H9 (cell line): Measurements from ENCODE around the gene FGF11. TPM values are rescaled to one million over a fixed set of nuclear protein-coding genes. Genes with fewer than 3 reads are reported as not detected.

Experiments
- DNase-seq: peaks from one replicate; pipeline ENCODE4 v3.0.0-alpha.2; 2017
- H2AFZ ChIP-seq: one replicate; pipeline ENCODE4 v1.6.1; 2013; ENCODE audit warnings: mild to moderate bottlenecking, low read length, control low read depth, moderate library complexity
- H2AK5ac ChIP-seq: 2 replicates; pipeline ENCODE4 v1.6.1; 2013; ENCODE audit warnings: low read length, control low read depth, mixed read lengths; ENCODE audit not compliant: insufficient read length
- H2BK120ac ChIP-seq: one replicate; pipeline ENCODE4 v1.6.1; 2013; ENCODE audit warnings: low read depth, mild to moderate bottlenecking, low read length, control low read depth, inconsistent platforms; ENCODE audit not compliant: poor library complexity, severe bottlenecking
- H2BK12ac ChIP-seq: 2 replicates; pipeline ENCODE4 v1.6.1; 2013; ENCODE audit warnings: low read length, control low read depth, mixed read lengths, low read depth; ENCODE audit not compliant: insufficient read length
- H2BK15ac ChIP-seq: 2 replicates; pipeline ENCODE4 v1.6.1; 2013; ENCODE audit warnings: low read depth, low read length, control low read depth
- H2BK20ac ChIP-seq: one replicate; pipeline ENCODE4 v1.6.1; 2013; ENCODE audit warnings: low read depth, mild to moderate bottlenecking, low read length, control low read depth, inconsistent platforms; ENCODE audit not compliant: poor library complexity, severe bottlenecking
- H2BK5ac ChIP-seq: 2 replicates; pipeline ENCODE4 v1.6.1; 2013; ENCODE audit warnings: low read length, control low read depth, mixed read lengths; ENCODE audit not compliant: insufficient read length
- H3K14ac ChIP-seq: 2 replicates; pipeline ENCODE4 v1.6.1; 2013; ENCODE audit warnings: low read length, control low read depth; ENCODE audit not compliant: insufficient read depth
- H3K18ac ChIP-seq: 2 replicates; pipeline ENCODE4 v1.6.1; 2013; ENCODE audit warnings: low read depth, mild to moderate bottlenecking, mixed read lengths, low read length, control low read depth; ENCODE audit not compliant: insufficient read length
- H3K23ac ChIP-seq: 2 replicates; pipeline ENCODE4 v1.6.1; 2013; ENCODE audit warnings: low read length, control low read depth, mixed read lengths, low read depth; ENCODE audit not compliant: insufficient read length
- H3K23me2 ChIP-seq: 2 replicates; pipeline ENCODE4 v1.6.1; 2013; ENCODE audit warnings: low read depth, mild to moderate bottlenecking, mixed read lengths, low read length, control low read depth; ENCODE audit not compliant: insufficient read length, poor library complexity, severe bottlenecking
- H3K27ac ChIP-seq: 2 replicates; pipeline ENCODE4 v1.5.1; 2013; ENCODE audit warnings: low read length, control low read depth, mixed read lengths, low read depth; ENCODE audit not compliant: insufficient read length
- H3K27me3 ChIP-seq: 2 replicates; pipeline ENCODE4 v1.6.1; 2013; ENCODE audit warnings: low read length, control low read depth, inconsistent platforms; ENCODE audit not compliant: insufficient read depth
- H3K4ac ChIP-seq: 2 replicates; pipeline ENCODE4 v1.6.1; 2013; ENCODE audit warnings: low read depth, mild to moderate bottlenecking, control low read depth, inconsistent platforms, low read length, moderate library complexity
- H3K4me1 ChIP-seq: 2 replicates; pipeline ENCODE4 v1.6.1; 2013; ENCODE audit warnings: low read length, control low read depth, inconsistent platforms; ENCODE audit not compliant: insufficient read depth
- H3K4me2 ChIP-seq: 2 replicates; pipeline ENCODE4 v1.6.1; 2013; ENCODE audit warnings: low read length, control low read depth, mixed read lengths; ENCODE audit not compliant: insufficient read length, insufficient read depth
- H3K56ac ChIP-seq: 2 replicates; pipeline ENCODE4 v1.6.1; 2013; ENCODE audit warnings: low read depth, mild to moderate bottlenecking, mixed read lengths, low read length, control low read depth; ENCODE audit not compliant: insufficient read length
- H3K79me1 ChIP-seq: 2 replicates; pipeline ENCODE4 v1.6.1; 2013; ENCODE audit warnings: low read depth, mild to moderate bottlenecking, moderate library complexity, low read length, control low read depth, inconsistent platforms; ENCODE audit not compliant: insufficient read depth, poor library complexity, severe bottlenecking
- H3K79me2 ChIP-seq: 2 replicates; pipeline ENCODE4 v1.6.1; 2013; ENCODE audit warnings: low read length, control low read depth, inconsistent platforms; ENCODE audit not compliant: insufficient read depth
- H3K9ac ChIP-seq: 2 replicates; pipeline ENCODE4 v1.6.1; 2013; ENCODE audit warnings: low read length, control low read depth, mixed read lengths; ENCODE audit not compliant: insufficient read length; ENCODE audit errors: extremely low read depth
- H3K9me3 ChIP-seq: one replicate; pipeline ENCODE4 v1.6.1; 2013; ENCODE audit warnings: low read depth, low read length, inconsistent platforms; ENCODE audit not compliant: control insufficient read depth
- H3T11ph ChIP-seq: one replicate; pipeline ENCODE4 v1.6.1; 2013; ENCODE audit warnings: mild to moderate bottlenecking, low read length, control low read depth, inconsistent platforms
- H4K20me1 ChIP-seq: one replicate; pipeline ENCODE4 v1.6.1; 2013; ENCODE audit not compliant: control insufficient read depth, insufficient read length, insufficient read depth
- H4K5ac ChIP-seq: 2 replicates; pipeline ENCODE4 v1.6.1; 2013; ENCODE audit warnings: low read depth, mild to moderate bottlenecking, mixed read lengths, low read length, control low read depth; ENCODE audit not compliant: insufficient read length
- H4K8ac ChIP-seq: replicated peaks from 2 replicates; pipeline ENCODE4 v1.6.1; 2013; ENCODE audit warnings: low read length, control low read depth, mixed read lengths, low read depth; ENCODE audit not compliant: insufficient read length
- H4K91ac ChIP-seq: 2 replicates; pipeline ENCODE4 v1.6.1; 2013; ENCODE audit warnings: low read depth, mild to moderate bottlenecking, moderate library complexity, mixed read lengths, low read length, control low read depth; ENCODE audit not compliant: insufficient read length
- H3K27ac Mint-ChIP-seq, 3 experiments: 2 replicates in 2 of 3; 3 replicates in 1 of 3; pipeline ENCODE4 v1.8.0; 2020 to 2021; ENCODE audit warnings: mixed read lengths in 3 of 3, mild to moderate bottlenecking in 1 of 3, moderate library complexity in 1 of 3
- H3K27me3 Mint-ChIP-seq: 2 replicates; pipeline ENCODE4 v1.8.0; 2021; ENCODE audit warnings: low read depth, mild to moderate bottlenecking, moderate library complexity, mixed read lengths
- H3K36me3 Mint-ChIP-seq, 3 experiments: 2 replicates in 2 of 3; 3 replicates in 1 of 3; pipeline ENCODE4 v1.8.0; 2020 to 2021; ENCODE audit warnings: low read depth in 3 of 3, mixed read lengths in 3 of 3; ENCODE audit not compliant: insufficient read depth in 1 of 3
- H3K4me1 Mint-ChIP-seq, 2 experiments: 2 replicates each; pipeline ENCODE4 v1.8.0; 2020; ENCODE audit warnings: mixed read lengths in 2 of 2
- H3K4me3 Mint-ChIP-seq, 2 experiments: 2 replicates in 1 of 2; 3 replicates in 1 of 2; pipeline ENCODE4 v1.8.0; 2020 to 2021; ENCODE audit warnings: mild to moderate bottlenecking in 2 of 2, mixed read lengths in 2 of 2, moderate library complexity in 1 of 2
- H3K9me3 Mint-ChIP-seq, 2 experiments: 2 replicates in 1 of 2; 3 replicates in 1 of 2; pipeline ENCODE4 v1.8.0; 2020; ENCODE audit warnings: mild to moderate bottlenecking in 2 of 2, mixed read lengths in 2 of 2, moderate library complexity in 1 of 2
- CTCF ChIP-seq: fragments of 200-600 bp; sonication (generic); conservative IDR thresholded peaks from 3 replicates; pipeline ENCODE4 v1.8.0; 2021; ENCODE audit warnings: antibody characterized with exemption, mild to moderate bottlenecking
- WGBS: extraction: QIAGEN DNeasy Blood & Tissue Kit; methylation state at CpG from one replicate; pipeline ENCODE4 v1.1.7; 2013; ENCODE audit warnings: missing lambda C conversion rate, low lambda C conversion rate, mixed read lengths; ENCODE audit not compliant: insufficient read length; ENCODE audit errors: extremely low coverage; 5-methylcytosine and 5-hydroxymethylcytosine counted together
- total RNA-seq: library from RNA; stranded (reverse); gene quantifications from 2 replicates; pipeline ENCODE4 v1.2.1, GENCODE V29; 2021

Gene FGF11
- total RNA-seq, 1 experiment from 2014 or later, result 15.2 TPM

DNA sequence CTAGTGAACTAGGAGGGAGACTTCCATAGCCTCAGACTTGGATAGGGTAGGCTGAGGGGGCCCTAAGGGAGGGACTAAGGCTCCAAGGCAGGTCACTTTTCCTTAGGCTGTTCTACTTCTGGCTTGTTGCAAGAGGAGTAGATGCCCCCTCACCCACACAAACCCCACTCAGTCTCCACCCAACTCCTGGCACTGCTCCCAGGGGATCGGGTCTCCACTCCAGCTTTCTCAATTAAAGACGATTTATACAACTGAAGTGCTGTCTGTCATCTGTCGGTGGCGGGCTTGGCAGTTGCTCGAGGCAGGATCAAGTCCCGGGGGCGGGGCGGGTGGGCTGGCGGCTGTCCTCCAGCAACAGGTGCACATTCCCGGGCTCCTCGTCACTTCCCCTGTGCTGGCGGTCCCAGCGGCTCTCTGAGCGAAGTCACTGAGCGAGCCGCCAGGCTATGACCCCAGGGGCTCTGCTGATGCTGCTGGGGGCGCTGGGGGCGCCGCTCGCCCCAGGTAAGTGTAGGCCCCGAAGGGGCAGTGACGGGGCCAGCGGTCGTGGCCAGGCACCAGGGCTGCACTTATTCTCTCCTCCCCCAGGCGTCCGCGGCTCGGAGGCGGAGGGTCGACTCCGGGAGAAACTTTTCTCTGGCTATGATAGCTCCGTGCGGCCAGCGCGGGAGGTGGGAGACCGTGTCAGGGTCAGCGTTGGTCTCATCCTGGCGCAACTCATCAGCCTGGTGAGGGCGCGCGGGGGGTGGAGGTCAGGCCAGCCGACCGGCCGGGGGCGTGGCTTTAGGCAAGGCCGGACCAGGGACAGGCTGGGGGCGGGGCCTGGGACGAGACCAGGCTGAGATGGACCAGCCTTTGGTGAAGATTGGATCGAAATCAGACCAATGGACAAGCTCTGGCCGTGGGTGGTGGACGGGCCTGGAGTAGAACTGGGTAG is 5.6 kb downstream of the FGF11 start, which contains the start of gene CHRNB1:
Gene CHRNB1 (plus strand): TSS at position 380 of the 937 bp plus-strand sequence. CDS start 67 bp downstream, at position 447.
- no peaks in the 10 kb centered on the region for H3K79me2 ChIP-seq
- H3K4me1 Mint-ChIP-seq, result peaks cover 30 to 46% of the 10 kb centered on the region in 2 experiments
- peak within 1 kb of the TSS; percentile 22 for H3K4me2 ChIP-seq
- peak within 1 kb of the TSS; percentile 97 to 99 (median 97) for H3K27ac Mint-ChIP-seq
- no peaks in the 10 kb centered on the region for H3K9me3 ChIP-seq
- no peak within 1 kb of the TSS for H2BK12ac ChIP-seq
- H3K27me3 Mint-ChIP-seq, result peaks cover 14% of the 10 kb centered on the region
- H2BK15ac ChIP-seq, result no peak within 1 kb of the TSS
- H3K27me3 ChIP-seq, result peaks cover 1% of the 10 kb centered on the region; the same call in 1 of the 2 replicates
- no peak within 1 kb of the TSS for H2BK120ac ChIP-seq
- no peak within 1 kb of the TSS for H3T11ph ChIP-seq
- no peak within 1 kb of the TSS for H4K8ac ChIP-seq
- H3K18ac ChIP-seq, result peak within 1 kb of the TSS; percentile 59
- H4K20me1 ChIP-seq, result no peaks in the 10 kb centered on the region
- no peaks in the 10 kb centered on the region; the same call in 1 of the 2 replicates for H3K4me1 ChIP-seq
- peaks cover 12% of the 10 kb centered on the region for H3K23me2 ChIP-seq
- H3K36me3 Mint-ChIP-seq, result peaks cover 7 to 23% (median 9%) of the 10 kb centered on the region in 3 experiments
- no peak within 1 kb of the TSS for H2BK5ac ChIP-seq
- no peaks in the 10 kb centered on the region; a peak in 1 of 5 replicates for H3K9me3 Mint-ChIP-seq
- H3K4ac ChIP-seq, result no peak within 1 kb of the TSS
- H4K91ac ChIP-seq, result no peak within 1 kb of the TSS
- H3K9ac ChIP-seq, result no peak within 1 kb of the TSS
- no CpG with 5 or more reads among the region's 51 CpGs for WGBS
- no peak within 1 kb of the TSS for H2AFZ ChIP-seq
- H3K79me1 ChIP-seq, result no peaks in the 10 kb centered on the region
- H4K5ac ChIP-seq, result no peak within 1 kb of the TSS
- no peak within 1 kb of the TSS for H3K27ac ChIP-seq
- peak within 1 kb of the TSS; percentile 81 to 94 for H3K4me3 Mint-ChIP-seq
- no peak within 1 kb of the TSS for H3K23ac ChIP-seq
- H3K14ac ChIP-seq, result no peak within 1 kb of the TSS
- H2AK5ac ChIP-seq, result no peak within 1 kb of the TSS
- DNase-seq, result peak; percentile 98
- no peak within 1 kb of the TSS for H3K56ac ChIP-seq
- TF ChIP-seq CTCF, result peak; percentile 38; the same call in 2 of the 3 replicates
- H2BK20ac ChIP-seq, result no peak within 1 kb of the TSS
